ENCODE data around the gene MCTP1. TPM values are rescaled to one million over a fixed set of nuclear protein-coding genes. Genes with fewer than 3 reads are reported as not detected.

MCTP1 gene
- polyA plus RNA-seq, 3 donors = 34.4 to 72.9 (median 55.5) TPM

GRCh38 chr5:95221234-95221633 is 63.7 kb downstream of the MCTP1 start:
- no peak overlapping the region for H3K27ac ChIP-seq (ENCODE audit: low read depth in 1 of 2, low read length in 2 of 2)
- no peaks in the 10 kb centered on the region for H3K27me3 ChIP-seq (ENCODE audit: control insufficient read depth in 2 of 2, insufficient read depth in 2 of 2, low read length in 2 of 2)
- H3K9me3 ChIP-seq (replicated peaks in 1 of 2; ENCODE audit: control insufficient read depth in 1 of 2, insufficient read depth in 1 of 2, low read length in 2 of 2) = no peaks in the 10 kb centered on the region
- H3K36me3 ChIP-seq (replicated peaks in 1 of 2; ENCODE audit: control insufficient read depth in 1 of 2, insufficient read depth in 2 of 2, low read length in 2 of 2) = no peaks in the 10 kb centered on the region
- Mint-ChIP-seq H3K4me3 (no peak overlapping the region), H3K27ac (no peak overlapping the region), H3K4me1 (no peaks in the 10 kb centered on the region), H3K36me3 (no peaks in the 10 kb centered on the region), H3K9me3 (peaks cover 0 to 3% (median 0%) of the 10 kb centered on the region in 7 donors), H3K27me3 (ENCODE audit: low read depth in 3 of 3) (no peaks in the 10 kb centered on the region)
- no peaks in the 10 kb centered on the region for H3K4me1 ChIP-seq (ENCODE audit: control insufficient read depth in 1 of 2, insufficient read depth in 2 of 2, low read length in 2 of 2)
- no peak overlapping the region for H3K4me2 ChIP-seq (replicated peaks; ENCODE audit: extremely low read depth, low read length, poor library complexity, severe bottlenecking)
- H4K20me1 ChIP-seq (ENCODE audit: insufficient read depth, low read length) = no peaks in the 10 kb centered on the region
- WGBS (ENCODE audit: insufficient coverage) = 100% methylated on average over 1 of the region's 2 CpGs
- H3K79me2 ChIP-seq (ENCODE audit: insufficient read depth, low read length) = no peaks in the 10 kb centered on the region
- intact Hi-C loops (cut with micrococcal nuclease) = no loop called here
- TF ChIP-seq CTCF (IDR thresholded peaks at IDR 0.05) = no peak
- DNase-seq = no peak
- no peak overlapping the region for H3K4me3 ChIP-seq (replicated peaks in 1 of 3; ENCODE audit: low read depth in 2 of 3, low read length in 3 of 3)
- H2AFZ ChIP-seq (ENCODE audit: insufficient read depth, low read depth, low read length, poor library complexity, severe bottlenecking) = no peak overlapping the region
- no peak overlapping the region for H3K9ac ChIP-seq (ENCODE audit: insufficient read depth, low read length, poor library complexity, severe bottlenecking)

- H3K4me1 ChIP-seq (ENCODE audit: control insufficient read depth in 1 of 2, insufficient read depth in 2 of 2, low read length in 2 of 2) = no peaks in the 10 kb centered on the region
- no peak for DNase-seq
- no peaks in the 10 kb centered on the region for H3K9me3 ChIP-seq (replicated peaks in 1 of 2; ENCODE audit: control insufficient read depth in 1 of 2, insufficient read depth in 1 of 2, low read length in 2 of 2)
- H3K36me3 Mint-ChIP-seq = no peaks in the 10 kb centered on the region
- no peak overlapping the region for H2AFZ ChIP-seq (ENCODE audit: insufficient read depth, low read depth, low read length, poor library complexity, severe bottlenecking)
- H3K4me2 ChIP-seq (replicated peaks; ENCODE audit: extremely low read depth, low read length, poor library complexity, severe bottlenecking) = no peak overlapping the region
- no peak overlapping the region for H3K27ac ChIP-seq (ENCODE audit: low read depth in 1 of 2, low read length in 2 of 2)
- no peak for TF ChIP-seq CTCF (IDR thresholded peaks at IDR 0.05)
- peaks cover 0 to 3% (median 0%) of the 10 kb centered on the region in 7 donors for H3K9me3 Mint-ChIP-seq
- no peaks in the 10 kb centered on the region for H3K27me3 Mint-ChIP-seq (ENCODE audit: low read depth in 3 of 3)
- no CpG with 5 or more reads among the region's 1 CpG for WGBS (ENCODE audit: insufficient coverage)
- no peaks in the 10 kb centered on the region for H3K27me3 ChIP-seq (ENCODE audit: control insufficient read depth in 2 of 2, insufficient read depth in 2 of 2, low read length in 2 of 2)
- H3K4me1 Mint-ChIP-seq = no peaks in the 10 kb centered on the region
- H3K4me3 Mint-ChIP-seq = no peak overlapping the region
- H3K27ac Mint-ChIP-seq = no peak overlapping the region
- H3K9ac ChIP-seq (ENCODE audit: insufficient read depth, low read length, poor library complexity, severe bottlenecking) = no peak overlapping the region
- no peaks in the 10 kb centered on the region for H3K79me2 ChIP-seq (ENCODE audit: insufficient read depth, low read length)
- no peaks in the 10 kb centered on the region for H3K36me3 ChIP-seq (replicated peaks in 1 of 2; ENCODE audit: control insufficient read depth in 1 of 2, insufficient read depth in 2 of 2, low read length in 2 of 2)
- H3K4me3 ChIP-seq (replicated peaks in 1 of 3; ENCODE audit: low read depth in 2 of 3, low read length in 3 of 3) = no peak overlapping the region
- intact Hi-C loops (cut with micrococcal nuclease) = no loop called here
- no peaks in the 10 kb centered on the region for H4K20me1 ChIP-seq (ENCODE audit: insufficient read depth, low read length)
Measured at GRCh38 chr5:95220381-95220780, 64.5 kb downstream of the MCTP1 start.
